GM08714 (cell line): Measurements from ENCODE around the gene MPHOSPH6.
"Not testable (repeated sequence)": the region's sequence is repeated elsewhere in the genome, so short reads cannot be mapped to it uniquely, and the experiment has no call there.

Experiments used
- H3K4me3 ChIP-seq: fragments of 200-500 bp; sonication (Bioruptor generic); 2 replicates; pipeline ENCODE4 v1.5.1; 2014; ENCODE audit warnings: mild to moderate bottlenecking, low read length, inconsistent platforms
- ZNF274 ChIP-seq: IDR thresholded peaks from 2 replicates; pipeline ENCODE4 v1.6.1; 2012; ENCODE audit warnings: mild to moderate bottlenecking, low read depth, low read length

The MPHOSPH6 gene

DNA sequence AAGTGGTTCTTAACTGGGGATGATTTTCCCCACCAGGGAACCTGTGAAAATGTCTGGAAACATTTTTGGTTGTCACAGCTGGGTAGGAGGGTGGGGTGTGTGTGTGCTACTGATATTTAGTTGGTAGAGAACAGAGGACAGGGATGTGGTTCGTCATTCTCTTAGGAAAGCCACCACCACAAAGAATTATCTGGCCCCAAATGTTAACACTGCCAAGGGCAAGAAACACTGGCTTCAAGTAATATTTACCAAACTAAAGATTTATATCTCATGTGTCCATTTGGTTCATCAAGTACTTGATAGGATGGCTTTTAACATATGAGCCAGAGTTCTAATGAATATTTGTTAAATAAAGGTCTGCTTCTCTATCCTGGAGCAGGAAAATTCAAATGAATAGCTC lies 19.5 kb downstream of the MPHOSPH6 start:
- no peak for TF ChIP-seq ZNF274

DNA sequence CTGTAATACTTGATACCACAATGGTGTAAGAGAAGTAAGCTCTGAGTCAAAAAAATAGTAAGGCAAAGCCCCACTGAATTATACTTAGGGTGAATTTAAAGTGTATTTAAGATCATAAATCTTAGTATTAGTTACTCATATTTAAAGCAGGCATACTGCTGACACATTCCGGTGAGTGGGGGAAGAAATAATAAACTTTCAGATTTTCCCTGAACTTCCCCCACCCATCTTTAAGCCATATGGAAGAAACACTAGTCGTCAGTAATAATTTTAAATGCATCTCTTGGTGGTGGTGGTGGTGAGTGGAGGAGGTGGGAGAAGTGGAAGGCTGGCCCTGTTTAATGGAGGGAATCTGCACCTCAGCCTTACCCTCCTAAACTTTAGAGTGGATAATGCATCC lies 20.5 kb downstream of the MPHOSPH6 start:
- H3K4me3 ChIP-seq: no peak overlapping the region
- no peak for TF ChIP-seq ZNF274

More for the DNA sequence above, 19.5 kb downstream of the MPHOSPH6 start:
- no peak overlapping the region for H3K4me3 ChIP-seq

DNA sequence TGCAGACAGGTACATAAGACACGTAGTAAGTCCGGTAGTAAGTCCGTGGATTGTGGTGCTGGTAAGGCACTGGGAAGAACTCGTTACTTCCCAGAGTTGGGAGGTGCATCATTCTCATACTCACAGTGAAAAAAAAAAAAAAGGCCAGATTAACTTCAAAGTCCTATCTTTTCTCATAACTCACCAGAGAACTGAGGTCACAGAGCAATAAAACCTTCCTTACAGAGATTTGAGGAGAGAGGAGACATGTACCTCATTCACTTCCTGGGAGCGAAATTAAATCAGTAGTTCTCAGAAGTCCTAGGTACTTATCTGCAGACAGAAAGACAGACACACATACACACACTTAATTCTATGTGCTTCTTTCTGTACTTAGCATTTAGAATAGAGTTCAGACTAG lies 22.5 kb downstream of the MPHOSPH6 start:
- H3K4me3 ChIP-seq: no peak overlapping the region
- TF ChIP-seq ZNF274: no peak

DNA sequence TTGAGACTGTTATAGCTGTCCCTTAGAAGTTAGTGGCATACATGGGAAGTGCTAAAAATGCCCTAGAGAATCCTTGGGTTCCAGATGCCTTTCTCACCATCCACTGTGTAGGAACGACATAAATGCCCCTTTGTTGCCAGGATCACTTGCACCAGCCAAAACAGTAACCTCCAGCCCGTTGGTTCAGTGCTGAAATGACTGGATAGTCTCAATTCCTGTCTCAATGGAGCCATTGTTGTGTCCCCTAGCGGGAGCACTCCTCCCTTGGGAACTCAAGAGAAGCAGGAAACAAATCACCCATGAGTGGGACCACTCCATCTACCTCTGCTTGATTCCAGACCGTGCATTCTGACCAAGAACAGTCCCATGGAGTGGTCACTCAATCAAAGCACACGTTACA lies 23.1 kb downstream of the MPHOSPH6 start:
- no peak for TF ChIP-seq ZNF274
- no peak overlapping the region for H3K4me3 ChIP-seq

DNA sequence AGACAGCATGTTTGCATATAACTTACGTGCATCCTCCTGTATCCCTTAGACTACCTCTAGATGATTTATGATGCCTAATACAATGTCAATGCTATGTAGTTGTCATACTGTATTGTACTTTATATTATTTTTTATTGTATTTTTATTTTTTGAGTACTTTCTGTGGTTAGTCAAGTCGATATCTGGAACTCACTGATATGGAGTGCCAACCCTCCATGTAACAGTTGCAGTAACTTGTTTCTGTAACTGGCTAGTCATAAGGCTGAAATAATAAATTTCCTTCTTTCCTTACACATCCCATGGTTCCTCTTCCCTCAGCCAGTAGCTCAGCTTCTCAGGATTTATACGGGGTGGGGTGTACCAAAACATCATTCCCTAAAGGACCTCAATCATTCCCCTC lies 23.5 kb downstream of the MPHOSPH6 start:
- TF ChIP-seq ZNF274: no peak
- H3K4me3 ChIP-seq: no peak overlapping the region

DNA sequence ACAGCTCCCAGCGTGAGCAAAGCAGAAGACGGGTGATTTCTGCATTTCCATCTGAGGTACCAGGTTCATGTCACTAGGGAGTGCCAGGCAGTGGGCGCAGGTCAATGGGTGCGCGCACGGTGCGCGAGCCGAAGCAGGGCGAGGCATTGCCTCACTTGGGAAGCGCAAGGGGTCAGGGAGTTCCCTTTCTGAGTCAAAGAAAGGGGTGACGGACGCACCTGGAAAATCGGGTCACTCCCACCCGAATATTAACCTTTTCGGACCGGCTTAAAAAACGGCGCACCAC lies 30.8 kb downstream of the MPHOSPH6 start:
- not testable (repeated sequence) for H3K4me3 ChIP-seq

DNA sequence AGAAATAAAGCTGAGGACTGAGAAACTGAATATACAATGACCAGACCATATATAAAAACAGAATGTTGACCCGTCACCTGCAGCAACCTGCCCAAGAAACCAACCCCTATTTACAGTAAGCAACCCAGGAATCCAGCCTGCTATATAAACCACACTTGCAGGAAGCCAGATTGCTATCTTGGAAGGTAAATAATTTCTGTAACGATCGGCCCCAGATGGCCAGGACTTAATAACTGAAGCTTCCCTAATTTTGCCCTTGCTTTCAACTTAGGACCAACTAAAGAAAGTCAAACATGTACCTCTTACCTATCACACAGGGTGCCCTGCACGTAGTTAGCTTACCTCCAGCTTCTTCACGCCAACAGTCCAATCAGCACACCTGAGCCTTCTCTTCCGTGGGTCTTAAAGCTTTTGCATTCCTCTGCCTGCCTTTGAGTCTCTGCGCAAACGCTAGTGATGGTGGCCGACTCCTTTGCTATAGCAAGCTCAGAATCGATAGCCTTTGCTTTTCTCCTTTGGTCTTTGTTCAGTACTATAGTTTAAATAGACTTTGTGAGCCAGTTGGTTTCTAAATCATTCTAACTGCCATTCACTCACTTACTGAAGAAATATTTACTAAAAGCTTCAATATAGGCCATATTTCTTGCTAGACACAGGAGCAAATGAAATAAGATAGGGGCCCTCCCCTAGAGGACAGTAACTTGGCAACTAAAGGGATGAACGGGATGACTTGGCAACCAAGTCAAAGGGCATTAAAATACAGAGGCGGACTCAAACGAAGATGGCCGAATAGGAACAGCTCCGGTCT lies 31.3 kb downstream of the MPHOSPH6 start:
- no peak for TF ChIP-seq ZNF274
- no peak overlapping the region for H3K4me3 ChIP-seq

DNA sequence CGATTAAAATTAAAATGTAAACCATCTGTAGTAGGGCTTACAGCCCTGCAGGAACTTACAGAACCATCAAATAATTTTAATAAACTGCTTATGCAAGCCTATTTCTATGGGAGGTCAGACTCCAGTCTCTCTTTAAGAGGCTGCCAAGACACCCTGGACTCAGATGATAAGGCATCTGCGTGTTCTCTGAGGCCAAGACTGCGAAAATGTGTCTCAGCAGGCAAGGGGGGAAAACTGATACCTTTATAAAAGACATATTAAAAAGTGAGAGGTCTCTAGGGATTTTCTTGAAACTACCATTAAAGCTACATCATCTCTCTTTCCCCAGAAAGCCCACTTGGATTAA lies 32.2 kb downstream of the MPHOSPH6 start:
- no peak for TF ChIP-seq ZNF274
- no peak overlapping the region for H3K4me3 ChIP-seq

DNA sequence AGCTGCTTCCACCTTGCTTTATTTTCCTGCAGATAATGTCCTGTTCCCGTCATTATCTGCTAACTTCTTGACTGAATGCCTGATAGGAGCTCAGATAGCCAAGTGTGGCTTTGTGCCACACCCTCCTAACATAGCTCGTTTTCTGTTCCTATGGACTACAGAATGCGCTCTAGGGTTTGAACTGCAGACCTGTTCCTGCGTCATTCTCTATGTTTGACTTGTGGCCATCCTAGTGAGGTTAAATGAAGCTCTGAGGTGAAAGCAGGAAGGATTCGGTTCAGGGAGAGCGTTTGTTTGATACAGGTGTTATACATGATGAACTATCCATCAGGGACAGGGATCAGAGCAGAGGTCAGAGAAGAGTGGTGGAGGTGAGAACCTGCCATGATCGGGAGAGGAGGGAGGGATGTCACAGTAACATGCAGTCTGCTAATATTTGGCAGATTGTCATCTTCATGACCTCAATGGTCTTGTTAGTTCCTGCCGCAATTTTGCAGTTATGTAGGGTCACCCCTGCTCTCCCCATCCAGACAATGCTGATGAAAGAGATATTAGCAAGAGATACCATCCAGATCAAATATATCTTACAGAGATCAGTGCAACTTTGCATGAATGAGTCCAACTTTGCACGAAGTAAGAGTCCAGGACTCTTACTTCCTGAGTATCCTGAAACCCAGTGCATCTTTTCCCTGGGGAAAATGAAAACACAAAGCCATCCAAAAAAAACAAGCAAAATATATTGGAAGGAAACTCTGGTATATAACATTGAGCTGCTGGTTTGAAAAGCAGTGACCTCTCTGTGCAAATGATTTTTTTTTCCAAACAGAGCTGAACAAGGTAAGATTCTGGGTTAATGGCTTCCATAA lies 32.8 kb downstream of the MPHOSPH6 start:
- no peak for TF ChIP-seq ZNF274
- no peak overlapping the region for H3K4me3 ChIP-seq

DNA sequence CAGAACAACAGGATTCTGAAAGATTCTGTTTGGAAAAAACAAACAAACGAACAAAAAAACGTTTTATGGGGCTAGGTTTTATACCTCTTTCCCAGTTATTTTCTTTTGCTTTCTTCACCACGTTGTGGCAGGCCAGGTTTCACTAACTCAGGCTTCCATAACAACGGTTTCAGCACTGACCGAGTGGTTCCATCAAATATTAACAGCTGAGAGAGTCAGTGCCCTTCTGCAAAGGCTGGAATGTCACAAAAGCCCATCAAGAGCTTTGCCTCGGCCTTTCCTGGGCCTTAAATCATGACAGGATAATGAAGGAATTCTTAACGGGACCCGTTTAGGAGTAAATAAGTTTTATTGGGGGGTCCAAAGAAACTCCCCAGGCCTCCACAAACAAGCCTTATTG lies 34.2 kb downstream of the MPHOSPH6 start:
- TF ChIP-seq ZNF274: no peak
- H3K4me3 ChIP-seq: no peak overlapping the region

DNA sequence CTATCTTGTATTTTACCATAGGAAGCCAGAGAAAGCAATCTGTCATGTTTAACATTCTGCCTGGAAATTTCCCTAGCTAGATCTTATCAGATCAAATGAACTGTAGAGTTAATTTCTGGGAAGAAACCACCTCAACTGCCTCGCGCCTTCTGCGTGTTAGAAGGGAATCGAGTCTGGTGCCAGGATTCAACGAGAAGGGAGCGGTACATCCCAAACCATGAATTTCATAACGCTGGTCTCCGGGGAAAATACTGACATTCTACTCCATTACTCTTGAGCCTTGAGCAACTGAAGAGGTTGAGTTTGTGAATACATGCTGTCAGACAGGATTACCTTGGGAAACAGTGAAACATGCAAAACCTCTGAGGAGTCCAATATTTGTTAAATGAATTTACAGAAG lies 35.2 kb downstream of the MPHOSPH6 start:
- no peak for TF ChIP-seq ZNF274

DNA sequence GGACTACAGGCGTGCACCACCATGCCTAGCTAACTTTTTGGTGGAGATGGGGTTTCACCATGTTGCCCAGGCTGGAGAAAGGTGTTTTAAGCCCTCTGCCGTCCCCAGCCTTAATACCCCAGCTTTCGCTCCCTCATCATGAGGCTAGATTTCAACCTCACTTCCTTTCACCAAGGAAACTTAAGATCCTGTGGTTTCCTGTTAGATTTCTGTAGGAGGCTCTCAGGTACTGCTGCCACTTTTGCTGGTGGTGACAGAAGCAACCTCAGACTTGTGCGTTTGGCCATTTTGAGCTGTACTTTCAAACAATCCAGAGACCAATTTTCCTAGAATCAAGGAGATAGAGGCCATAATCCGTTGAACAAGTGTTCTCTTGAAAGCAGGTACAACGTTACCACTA lies 36.2 kb downstream of the MPHOSPH6 start:
- no peak overlapping the region for H3K4me3 ChIP-seq
- no peak for TF ChIP-seq ZNF274

More for the DNA sequence above, 35.2 kb downstream of the MPHOSPH6 start:
- H3K4me3 ChIP-seq: no peak overlapping the region

DNA sequence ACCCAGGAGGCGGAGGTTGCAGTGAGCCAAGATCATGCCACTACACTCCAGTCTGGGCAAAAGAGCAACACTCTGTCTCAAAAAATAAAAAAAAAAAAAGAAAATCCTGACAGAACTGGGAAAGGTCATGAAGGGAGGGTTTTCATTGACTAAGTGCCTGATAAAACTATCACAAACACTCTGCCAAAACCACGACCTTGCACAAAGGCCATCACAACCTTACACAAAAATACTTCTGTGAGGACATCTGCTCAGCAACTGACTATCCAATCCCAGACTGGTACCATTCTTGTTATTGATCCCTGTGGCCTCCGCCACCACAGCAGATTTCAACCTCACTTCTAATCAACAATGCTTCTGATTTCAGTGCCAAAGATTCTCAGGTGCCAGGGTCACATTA lies 40.1 kb downstream of the MPHOSPH6 start:
- no peak overlapping the region for H3K4me3 ChIP-seq
- TF ChIP-seq ZNF274: no peak

DNA sequence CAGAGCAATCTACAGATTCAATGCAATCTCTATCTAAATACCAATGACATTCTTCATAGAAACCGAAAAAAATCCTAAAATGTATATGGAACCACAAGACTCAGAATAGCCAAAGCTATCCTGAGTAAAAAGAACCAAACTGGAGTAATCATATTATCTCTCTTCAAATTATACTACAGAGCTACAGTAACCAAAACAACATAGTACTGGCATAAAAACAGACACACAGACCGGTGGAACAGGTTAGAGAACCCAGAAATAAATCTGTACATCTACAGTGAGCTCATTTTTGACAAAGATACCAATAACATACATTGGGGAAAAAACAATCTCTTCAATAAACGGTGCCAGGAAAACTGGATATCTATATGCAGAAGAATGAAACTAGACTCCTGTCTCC lies 45.4 kb downstream of the MPHOSPH6 start:
- no peak for TF ChIP-seq ZNF274
- H3K4me3 ChIP-seq: no peak overlapping the region

DNA sequence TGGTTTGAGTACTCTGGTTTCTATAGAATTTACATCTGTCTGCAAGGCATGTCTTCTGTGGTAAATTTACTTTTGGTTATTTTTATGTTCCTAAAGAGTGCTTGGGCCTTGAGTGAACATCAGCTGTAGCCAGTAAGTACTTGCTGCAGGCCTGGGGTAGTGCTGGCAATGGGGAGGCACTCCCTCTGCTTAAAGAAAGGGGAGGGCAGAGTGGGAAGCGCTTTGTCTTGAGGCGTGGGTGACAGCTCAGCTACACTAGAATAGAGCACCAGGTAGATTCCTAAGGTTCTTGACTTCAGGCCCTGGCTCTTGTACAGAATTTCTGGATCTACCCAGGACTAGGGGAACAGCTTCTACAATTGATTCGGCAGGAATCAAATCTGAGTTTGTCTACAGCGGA lies 50.6 kb downstream of the MPHOSPH6 start:
- TF ChIP-seq ZNF274: no peak
- no peak overlapping the region for H3K4me3 ChIP-seq

DNA sequence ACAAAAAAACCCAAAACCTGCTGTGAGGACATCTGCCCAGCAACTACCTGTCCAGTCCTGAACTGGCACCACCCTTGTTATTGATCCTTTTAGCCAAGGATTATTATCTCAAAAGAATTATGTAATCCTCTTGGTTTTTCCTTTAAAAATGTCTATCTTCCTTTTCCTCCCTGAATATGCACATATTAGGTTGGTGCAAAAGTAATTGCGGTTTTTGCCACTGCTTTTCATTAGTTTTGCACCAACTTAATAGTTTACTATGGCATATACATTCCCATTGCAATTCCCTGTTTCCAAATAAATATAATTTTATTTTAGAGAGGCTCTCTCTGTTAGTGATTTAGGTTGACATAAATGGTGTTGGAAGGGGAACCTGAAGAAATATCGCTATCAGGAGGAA lies 51.3 kb downstream of the MPHOSPH6 start:
- no peak for TF ChIP-seq ZNF274

DNA sequence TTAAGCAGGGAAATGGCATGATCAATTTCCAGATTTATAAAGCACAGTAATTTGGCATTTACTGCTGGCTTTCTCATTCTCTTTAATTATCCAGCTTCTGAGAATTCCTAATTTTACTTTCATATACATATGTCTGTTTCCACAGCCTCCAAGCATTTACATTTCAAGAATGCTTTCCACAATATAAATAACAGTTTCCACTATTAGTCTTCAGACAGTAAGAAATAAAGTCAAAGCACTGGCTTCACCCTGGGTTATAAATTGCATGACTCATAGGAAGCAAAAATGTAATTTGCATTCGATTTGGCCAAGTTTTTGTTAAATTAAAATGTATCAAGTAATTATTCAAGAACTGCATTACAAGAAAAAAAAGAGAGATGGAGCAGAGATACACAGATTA lies 53.5 kb downstream of the MPHOSPH6 start:
- no peak overlapping the region for H3K4me3 ChIP-seq
- TF ChIP-seq ZNF274: no peak

More for the DNA sequence above, 51.3 kb downstream of the MPHOSPH6 start:
- H3K4me3 ChIP-seq: no peak overlapping the region
